Measurements from ENCODE around the gene PRR4. TPM values are rescaled to one million over a fixed set of nuclear protein-coding genes. Genes with fewer than 3 reads are reported as not detected.

PRR4 gene
- 0.17 and 0.22 TPM in 2 replicates for total RNA-seq

GRCh38 chr12:10849425-10849878 is at the start of gene PRR4:
Gene PRR4, minus strand, starts transcription at chr12:10849475. Its CDS starts 38 bp downstream, at chr12:10849437.

GRCh38 chr12:10884086-10884725 is 34.9 kb upstream of the PRR4 start, which contains the start of gene PRH1:
Gene PRH1, minus strand, starts transcription at chr12:10884255. Its CDS starts 38 bp downstream, at chr12:10884217.

GRCh38 chr12:10826258-10826657 is 23.0 kb downstream of the PRR4 start, which contains the start of gene TAS2R10:
Gene TAS2R10, minus strand, starts transcription at chr12:10826358. Its CDS starts 89 bp downstream, at chr12:10826269.

GRCh38 chr12:10810068-10810467 is 39.2 kb downstream of the PRR4 start, which contains the start of gene TAS2R9:
Gene TAS2R9, minus strand, starts transcription at chr12:10810168. Its CDS starts 93 bp downstream, at chr12:10810075.

GRCh38 chr12:10807186-10807585 is 42.1 kb downstream of the PRR4 start, which contains the start of gene TAS2R8:
Gene TAS2R8, minus strand, starts transcription at chr12:10807286. Its CDS starts 306 bp downstream, at chr12:10806980.

GRCh38 chr12:10802587-10802986 is 46.7 kb downstream of the PRR4 start, which contains the start of gene TAS2R7:
Gene TAS2R7, minus strand, starts transcription at chr12:10802627. Its CDS starts 57 bp downstream, at chr12:10802570.

Other genes with a start within 250 kb of the PRR4 start
- 10.7 and 12.5 TPM in 2 replicates for gene MAGOHB, start 235.9 kb downstream of the PRR4 start, total RNA-seq
- 2.7 and 7.8 TPM in 2 replicates for gene STYK1, start 175.4 kb downstream of the PRR4 start, total RNA-seq
- 128 and 157 TPM in 2 replicates for gene YBX3, start 126.2 kb downstream of the PRR4 start, total RNA-seq
- 0.09 TPM in 1 of 2 replicates, not detected in the other for gene TAS2R7, start 46.8 kb downstream of the PRR4 start, total RNA-seq
- 0.09 and 0.11 TPM in 2 replicates for gene TAS2R8, start 42.2 kb downstream of the PRR4 start, total RNA-seq
- 0.09 and 0.11 TPM in 2 replicates for gene TAS2R9, start 39.3 kb downstream of the PRR4 start, total RNA-seq
- gene TAS2R10, start 23.1 kb downstream of the PRR4 start, total RNA-seq = 0.43 and 0.77 TPM in 2 replicates
- gene PRH1, start 34.8 kb upstream of the PRR4 start, total RNA-seq = 7.6 and 10.3 TPM in 2 replicates
- gene TAS2R13, start 60.1 kb upstream of the PRR4 start, total RNA-seq = 0.54 and 1.0 TPM in 2 replicates
- gene PRH2, start 79.8 kb upstream of the PRR4 start, total RNA-seq = 0.09 TPM in 1 of 2 replicates, not detected in the other
- 1.5 and 1.6 TPM in 2 replicates for gene TAS2R14, start 89.8 kb upstream of the PRR4 start, total RNA-seq
- 1.6 and 2.4 TPM in 2 replicates for gene TAS2R50, start 137.4 kb upstream of the PRR4 start, total RNA-seq
- 1.7 and 2.4 TPM in 2 replicates for gene TAS2R20, start 148.8 kb upstream of the PRR4 start, total RNA-seq
- gene TAS2R19, start 173.1 kb upstream of the PRR4 start, total RNA-seq = 2.9 and 4.0 TPM in 2 replicates
- 2.7 and 3.1 TPM in 2 replicates for gene TAS2R31, start 181.9 kb upstream of the PRR4 start, total RNA-seq
- 1.5 and 1.6 TPM in 2 replicates for gene TAS2R46, start 212.8 kb upstream of the PRR4 start, total RNA-seq
- 0.22 TPM in 1 of 2 replicates, not detected in the other for gene TAS2R43, start 242.8 kb upstream of the PRR4 start, total RNA-seq